ENCODE data around the gene SERPINA12. TPM values are rescaled to one million over a fixed set of nuclear protein-coding genes. Genes with fewer than 3 reads are reported as not detected.

Gene SERPINA12
- total RNA-seq, 1 donor from 2014 or later: not detected

- Mint-ChIP-seq H3K4me3 (no peak overlapping the region), H3K27me3 (ENCODE audit: low read depth) (peaks cover 62% of the 10 kb centered on the region), H3K27ac (no peak overlapping the region), H3K9me3 (no peaks in the 10 kb centered on the region), H3K36me3 (no peaks in the 10 kb centered on the region), H3K4me1 (no peaks in the 10 kb centered on the region)
- no peak for TF ChIP-seq CTCF (IDR thresholded peaks at IDR 0.05; ENCODE audit: unreplicated experiment)
- DNase-seq (ENCODE audit: low spot score in 2 of 2, unreplicated experiment in 2 of 2): no peak
Observed at GRCh38 chr14:94499673-94500072, 9.6 kb downstream of the SERPINA12 start.

- peaks cover 57% of the 10 kb centered on the region for H3K27me3 Mint-ChIP-seq (ENCODE audit: low read depth)
- H3K36me3 Mint-ChIP-seq: no peaks in the 10 kb centered on the region
- H3K4me3 Mint-ChIP-seq: no peak overlapping the region
- no peaks in the 10 kb centered on the region for H3K9me3 Mint-ChIP-seq
- H3K4me1 Mint-ChIP-seq: no peaks in the 10 kb centered on the region
- no peak overlapping the region for H3K27ac Mint-ChIP-seq
- TF ChIP-seq CTCF (IDR thresholded peaks at IDR 0.05; ENCODE audit: unreplicated experiment): no peak
- DNase-seq (ENCODE audit: low spot score in 2 of 2, unreplicated experiment in 2 of 2): no peak
Observed at GRCh38 chr14:94498215-94498614, 11.1 kb downstream of the SERPINA12 start.

DNA sequence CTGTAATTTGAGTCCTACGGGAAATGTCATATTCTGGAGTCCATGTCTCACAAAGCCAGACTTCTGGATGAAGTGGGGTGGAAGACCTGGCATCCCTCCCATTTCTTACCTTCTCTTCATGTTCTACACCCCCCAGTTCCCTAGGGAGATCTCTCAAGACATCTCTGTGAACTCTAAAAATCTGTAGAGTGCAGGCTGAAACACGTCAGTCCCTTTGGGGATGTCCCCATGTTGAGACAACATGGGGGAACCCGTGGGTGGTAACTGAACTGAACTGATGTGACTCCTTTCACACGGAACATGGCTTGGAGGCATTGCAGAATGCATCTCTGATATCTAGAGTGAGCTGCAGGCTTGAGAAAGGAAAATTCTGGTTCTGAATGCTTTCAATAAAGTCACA lies 15.2 kb downstream of the SERPINA12 start:
- Mint-ChIP-seq H3K9me3 (no peaks in the 10 kb centered on the region), H3K27ac (no peak overlapping the region), H3K4me3 (no peak overlapping the region), H3K4me1 (no peaks in the 10 kb centered on the region), H3K27me3 (ENCODE audit: low read depth) (peaks cover 33% of the 10 kb centered on the region), H3K36me3 (no peaks in the 10 kb centered on the region)
- no peak for DNase-seq (ENCODE audit: low spot score in 2 of 2, unreplicated experiment in 2 of 2)
- no peak for TF ChIP-seq CTCF (IDR thresholded peaks at IDR 0.05; ENCODE audit: unreplicated experiment)

- Mint-ChIP-seq H3K4me1 (peaks cover 4% of the 10 kb centered on the region), H3K36me3 (no peaks in the 10 kb centered on the region), H3K4me3 (no peak overlapping the region), H3K27me3 (ENCODE audit: low read depth) (peaks cover 38% of the 10 kb centered on the region), H3K9me3 (no peaks in the 10 kb centered on the region), H3K27ac (no peak overlapping the region)
- DNase-seq (ENCODE audit: low spot score in 2 of 2, unreplicated experiment in 2 of 2): no peak
- no peak for TF ChIP-seq CTCF (IDR thresholded peaks at IDR 0.05; ENCODE audit: unreplicated experiment)
Observed at GRCh38 chr14:94491511-94491910, 17.8 kb downstream of the SERPINA12 start.

DNA sequence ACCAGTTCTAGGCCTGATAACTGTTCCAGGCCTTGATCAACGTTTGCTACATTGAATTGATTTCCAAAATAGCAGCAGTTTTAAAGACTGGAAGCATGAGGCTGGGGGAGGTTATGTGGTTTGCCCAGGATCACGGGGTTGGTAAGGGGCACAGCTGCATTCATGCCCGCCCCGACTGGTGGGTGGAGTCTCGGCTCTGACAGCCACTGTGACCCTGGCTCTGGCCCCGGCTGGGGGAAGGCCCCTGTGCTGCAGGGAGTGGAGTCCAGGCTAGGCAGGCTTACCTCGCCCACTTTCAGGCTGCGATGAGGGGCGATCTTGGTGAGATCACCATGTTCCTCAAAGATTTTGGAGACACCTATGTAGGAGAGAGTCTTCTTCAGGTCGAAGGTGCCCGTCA lies 19.9 kb downstream of the SERPINA12 start:
- Mint-ChIP-seq H3K4me1 (peaks cover 10% of the 10 kb centered on the region), H3K27ac (no peak overlapping the region), H3K36me3 (no peaks in the 10 kb centered on the region), H3K27me3 (ENCODE audit: low read depth) (peaks cover 33% of the 10 kb centered on the region), H3K4me3 (no peak overlapping the region), H3K9me3 (no peaks in the 10 kb centered on the region)
- DNase-seq (ENCODE audit: low spot score in 2 of 2, unreplicated experiment in 2 of 2): no peak
- no peak for TF ChIP-seq CTCF (IDR thresholded peaks at IDR 0.05; ENCODE audit: unreplicated experiment)

GRCh38 chr14:94486883-94487282 lies 22.4 kb downstream of the SERPINA12 start:
- no peaks in the 10 kb centered on the region for H3K9me3 Mint-ChIP-seq
- H3K27me3 Mint-ChIP-seq (ENCODE audit: low read depth): peaks cover 30% of the 10 kb centered on the region
- no peaks in the 10 kb centered on the region for H3K36me3 Mint-ChIP-seq
- H3K27ac Mint-ChIP-seq: no peak overlapping the region
- DNase-seq (ENCODE audit: low spot score in 2 of 2, unreplicated experiment in 2 of 2): no peak
- TF ChIP-seq CTCF (IDR thresholded peaks at IDR 0.05; ENCODE audit: unreplicated experiment): no peak
- H3K4me1 Mint-ChIP-seq: peaks cover 10% of the 10 kb centered on the region
- peak overlapping the region; percentile 56 for H3K4me3 Mint-ChIP-seq
